GM21723 (cell line): ENCODE measurements around the gene GRIA1.

Experiments
- ATAC-seq: cut with Tn5 transposase; IDR thresholded peaks from one replicate; pipeline ENCODE4 v1.9.1; 2021; ENCODE audit warnings: mild to moderate bottlenecking, moderate library complexity; ENCODE audit not compliant: unreplicated experiment

GRIA1 gene

DNA sequence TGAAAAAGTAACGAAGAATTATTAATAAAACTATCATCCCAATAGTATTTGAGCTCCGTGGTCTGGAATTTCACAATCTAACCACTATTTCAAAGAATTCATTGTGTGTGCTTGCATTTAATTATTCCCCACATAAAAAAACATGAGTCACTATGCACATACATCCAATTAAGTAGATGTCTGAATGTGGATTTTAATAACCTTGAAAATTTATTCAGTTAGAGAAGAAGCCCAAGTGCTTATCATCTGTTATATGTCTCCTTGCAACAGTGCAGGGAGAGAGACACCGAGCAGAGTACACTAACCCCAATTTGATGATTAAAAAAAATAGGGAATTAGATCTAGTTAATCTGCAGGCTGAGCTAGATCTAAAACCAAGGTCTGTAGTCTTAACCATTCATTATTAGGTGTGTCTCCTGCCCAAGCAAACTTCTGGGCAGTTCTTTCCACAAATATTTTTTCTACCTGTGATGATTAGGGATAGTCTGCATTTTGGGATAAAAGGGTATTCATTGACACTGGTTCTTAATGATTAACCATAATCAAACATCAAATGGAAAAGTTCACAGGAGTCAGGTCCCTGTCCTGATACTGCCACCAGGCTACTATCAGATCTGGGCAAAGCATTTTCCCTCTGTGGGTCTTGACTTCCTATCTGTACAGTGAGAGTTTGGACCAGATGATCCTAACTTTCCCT, 164.2 kb downstream of the GRIA1 start:
- no peak for ATAC-seq

DNA sequence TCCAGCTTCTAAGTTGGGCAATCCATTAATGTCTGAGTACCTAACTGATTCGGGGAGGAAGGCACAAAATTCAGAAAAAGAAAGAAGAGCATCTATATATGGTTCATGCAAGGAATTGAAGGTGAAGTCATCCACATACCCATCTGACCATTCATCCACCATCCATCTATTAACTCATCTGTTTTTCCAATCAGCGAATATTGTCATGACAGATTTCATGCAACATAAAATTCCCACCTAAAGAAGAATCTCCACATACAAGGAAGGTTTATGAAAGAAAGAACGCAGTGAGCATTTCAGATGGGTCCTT, 164.7 kb downstream of the GRIA1 start:
- no peak for ATAC-seq

DNA sequence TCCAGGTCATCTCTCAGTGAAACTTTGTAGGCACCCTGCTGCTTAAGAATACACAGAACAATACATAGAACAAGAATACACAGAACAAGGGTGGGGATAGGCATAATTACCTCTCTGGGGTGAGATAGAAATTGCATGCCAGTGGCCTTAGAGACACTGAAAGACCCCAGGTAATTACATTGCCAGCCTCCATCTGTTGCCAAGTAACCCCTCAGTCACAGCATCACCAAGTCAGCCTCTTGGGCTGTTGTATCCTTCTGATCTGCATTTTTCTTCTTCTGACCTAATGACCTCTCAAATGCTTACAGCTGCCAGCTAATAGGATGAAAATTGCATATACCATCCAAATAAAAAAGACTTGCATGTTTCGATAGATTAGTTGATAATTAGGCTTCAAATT, 167.7 kb downstream of the GRIA1 start:
- no peak for ATAC-seq

DNA sequence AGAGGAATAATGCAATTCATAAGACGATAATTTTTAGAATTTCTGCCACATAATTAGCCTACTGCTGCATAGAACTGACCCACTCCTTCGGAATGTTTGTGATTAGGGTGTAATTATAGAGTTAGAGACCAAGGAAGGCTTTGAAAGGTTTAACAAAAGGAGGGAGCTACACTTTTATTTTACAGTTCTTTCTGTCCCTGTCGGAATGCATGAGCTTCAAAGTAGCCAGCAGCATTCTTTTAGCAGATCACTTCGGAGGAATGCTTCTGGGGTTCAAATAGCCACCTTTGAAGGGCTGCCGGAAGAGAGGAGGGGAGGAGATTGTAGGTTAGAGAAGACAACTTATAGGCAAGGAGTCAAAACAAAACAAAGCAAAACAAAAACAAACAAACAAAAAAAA, 168.1 kb downstream of the GRIA1 start:
- ATAC-seq = no peak

DNA sequence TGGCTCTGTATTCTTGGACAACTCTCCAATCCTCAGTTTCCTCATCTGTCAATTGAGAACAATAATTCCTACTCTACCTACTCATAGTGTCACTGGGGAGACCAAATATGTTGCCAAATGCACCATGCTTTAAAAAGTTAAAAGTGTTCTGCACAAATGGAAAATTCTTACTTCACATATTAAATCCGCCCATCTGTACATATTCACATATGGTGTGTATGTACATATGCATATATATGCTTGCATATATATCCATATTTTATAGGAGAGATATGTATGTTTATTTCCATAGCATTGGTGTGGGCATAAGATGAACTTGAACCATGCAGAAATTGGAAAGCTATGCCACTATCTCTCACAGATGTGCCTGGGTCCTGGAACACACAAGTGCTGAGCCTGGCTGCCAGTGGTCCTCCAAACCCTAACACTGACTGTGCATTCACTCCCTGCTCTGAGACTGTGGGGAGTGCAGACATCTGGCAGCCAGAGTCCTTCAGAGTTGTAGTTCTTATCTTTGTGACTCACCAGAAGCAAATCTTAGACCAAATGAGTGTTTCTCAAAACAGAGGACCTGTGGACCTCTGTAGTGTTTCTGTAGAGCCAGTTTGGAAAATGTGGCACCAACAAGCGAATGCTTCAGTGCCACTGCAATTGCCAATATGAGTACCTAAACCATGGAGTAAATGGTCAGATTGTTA, 168.7 kb downstream of the GRIA1 start:
- ATAC-seq = no peak

DNA sequence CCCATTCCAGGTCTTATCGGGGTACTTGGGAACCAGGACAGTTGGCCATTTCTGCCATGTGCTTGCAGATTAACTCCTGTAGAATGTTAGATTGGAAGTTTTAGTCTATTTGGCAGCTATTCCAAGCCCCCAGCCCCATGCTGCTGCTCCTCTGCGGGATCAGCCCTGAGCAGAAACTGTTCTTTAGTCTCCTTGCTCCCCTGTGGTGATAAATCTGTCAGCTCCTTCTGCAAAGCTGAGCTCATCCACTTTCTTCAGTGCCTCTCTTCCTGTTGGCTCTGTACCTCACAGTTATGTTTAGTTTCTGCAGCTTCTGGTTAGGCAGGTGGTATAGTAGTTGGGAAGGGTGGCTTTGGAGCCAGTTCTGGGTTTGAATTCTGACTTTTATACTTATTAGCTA, 170.4 kb downstream of the GRIA1 start:
- ATAC-seq = no peak

DNA sequence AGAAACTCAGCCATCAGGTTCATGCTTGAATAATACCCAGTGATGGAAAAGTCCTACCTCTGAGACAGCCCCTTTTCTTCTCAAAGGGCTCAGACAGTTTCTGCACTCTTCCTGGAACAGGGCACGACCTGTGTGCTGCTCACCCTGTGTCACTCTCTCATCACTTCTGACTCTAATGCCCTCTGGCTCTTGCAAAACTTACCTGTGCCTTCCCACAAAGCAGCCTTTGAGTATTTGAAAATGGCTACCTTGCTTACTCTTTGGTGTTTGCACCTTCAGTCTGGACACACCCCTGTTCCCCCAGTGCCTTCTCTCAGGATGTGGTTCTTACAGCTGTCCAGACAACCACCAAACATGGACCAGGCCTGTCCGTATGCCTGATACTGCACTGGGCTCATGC, 171.4 kb downstream of the GRIA1 start:
- ATAC-seq = no peak

DNA sequence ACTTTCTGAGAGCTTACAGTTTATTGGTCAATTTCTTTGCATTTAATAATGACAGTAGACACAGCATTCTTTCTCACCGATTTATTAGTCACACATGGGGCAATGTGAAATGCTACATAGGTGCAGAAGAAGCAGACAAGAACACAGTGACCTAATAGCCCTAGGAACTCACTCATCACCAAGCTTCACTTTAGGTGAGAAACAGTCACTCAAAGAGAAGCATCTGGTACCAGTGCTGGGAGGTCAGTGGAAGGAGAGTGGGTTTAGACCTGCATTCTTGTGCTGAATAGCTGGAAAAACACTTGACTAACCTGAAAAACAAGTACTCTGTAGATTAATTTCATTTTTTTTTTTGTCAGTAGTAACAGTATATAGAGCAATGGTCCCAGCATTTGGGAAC, 179.6 kb downstream of the GRIA1 start:
- ATAC-seq = no peak

DNA sequence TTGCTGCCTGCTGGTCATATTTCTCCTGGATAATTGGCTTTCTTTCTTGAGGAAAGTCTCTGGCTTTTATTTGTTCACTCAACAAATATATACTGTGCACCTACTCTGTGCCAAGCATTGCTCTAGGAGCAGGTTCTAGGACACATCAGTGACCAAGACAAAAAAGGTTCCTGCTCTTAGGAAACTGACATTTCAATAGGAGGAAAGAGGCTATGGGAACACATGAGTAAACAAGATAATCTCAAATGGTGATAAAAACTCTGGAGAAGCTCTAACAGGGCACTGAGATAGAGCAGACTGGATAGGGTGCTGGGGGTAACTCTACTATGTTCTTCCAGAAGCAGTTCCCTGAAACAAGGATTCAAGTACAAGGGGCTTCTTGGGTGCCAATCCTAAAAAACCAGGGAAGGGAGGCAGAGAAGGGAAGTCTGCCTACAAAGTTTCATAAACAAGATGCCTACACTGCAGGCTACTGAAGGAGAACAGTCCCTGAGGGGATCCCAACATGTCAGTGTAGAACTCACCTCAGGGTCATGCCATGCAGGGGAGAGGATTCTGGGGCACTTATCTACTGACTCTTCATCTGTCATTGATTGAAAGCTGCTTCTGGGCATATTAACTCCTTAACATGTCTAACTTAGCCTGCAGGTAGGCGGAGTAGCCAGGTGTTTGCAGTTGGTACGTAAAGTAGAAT, 181.3 kb downstream of the GRIA1 start:
- no peak for ATAC-seq

DNA sequence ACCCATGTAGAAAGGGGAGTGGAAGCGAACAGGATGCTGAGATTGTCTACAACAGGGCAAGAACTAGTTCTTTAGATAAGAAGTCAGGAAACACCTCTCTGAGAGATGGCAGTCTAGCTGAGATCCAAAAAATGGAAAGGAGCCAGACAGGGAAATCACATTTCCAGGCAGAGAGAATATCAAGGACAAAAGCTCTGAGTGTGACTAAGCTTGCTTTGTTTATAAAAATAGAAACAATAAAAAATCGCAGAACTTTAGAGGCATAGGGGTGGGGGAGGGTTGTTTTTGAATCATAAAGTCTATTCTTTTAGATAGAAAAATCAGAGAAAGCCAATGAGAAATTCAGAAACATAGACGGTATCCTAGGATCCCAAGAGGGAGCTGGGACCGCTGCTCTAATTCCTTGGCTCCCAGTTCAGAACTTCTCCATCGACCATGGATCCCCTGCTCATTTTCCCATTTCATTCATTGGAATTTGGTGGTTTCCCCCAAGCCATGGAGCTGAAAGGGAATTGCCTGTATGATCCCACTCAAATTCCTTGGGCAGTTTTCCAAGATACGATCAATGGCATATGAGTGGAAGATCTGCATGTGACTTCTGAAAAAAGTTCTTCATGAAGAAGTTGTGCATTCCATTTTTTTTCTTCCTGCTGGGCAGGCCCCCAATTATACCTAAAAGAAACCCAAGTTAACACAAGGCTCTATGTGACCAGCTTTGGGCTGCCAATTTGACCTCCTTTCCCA, 182.0 kb downstream of the GRIA1 start:
- ATAC-seq = no peak

DNA sequence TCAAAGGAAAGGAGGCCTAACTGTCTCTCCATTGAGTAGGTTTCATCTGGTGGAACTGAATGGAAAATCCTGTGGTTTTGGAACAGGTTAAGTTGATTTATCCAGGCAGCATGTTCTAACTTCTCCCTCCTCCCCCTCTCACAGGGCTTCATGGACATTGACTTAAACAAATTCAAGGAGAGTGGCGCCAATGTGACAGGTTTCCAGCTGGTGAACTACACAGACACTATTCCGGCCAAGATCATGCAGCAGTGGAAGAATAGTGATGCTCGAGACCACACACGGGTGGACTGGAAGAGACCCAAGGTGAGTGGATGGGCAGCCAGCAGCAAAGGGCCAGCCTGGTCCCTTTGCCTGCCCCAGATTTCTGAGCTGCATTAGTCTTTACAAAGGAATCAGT, 183.9 kb downstream of the GRIA1 start:
- no peak for ATAC-seq

DNA sequence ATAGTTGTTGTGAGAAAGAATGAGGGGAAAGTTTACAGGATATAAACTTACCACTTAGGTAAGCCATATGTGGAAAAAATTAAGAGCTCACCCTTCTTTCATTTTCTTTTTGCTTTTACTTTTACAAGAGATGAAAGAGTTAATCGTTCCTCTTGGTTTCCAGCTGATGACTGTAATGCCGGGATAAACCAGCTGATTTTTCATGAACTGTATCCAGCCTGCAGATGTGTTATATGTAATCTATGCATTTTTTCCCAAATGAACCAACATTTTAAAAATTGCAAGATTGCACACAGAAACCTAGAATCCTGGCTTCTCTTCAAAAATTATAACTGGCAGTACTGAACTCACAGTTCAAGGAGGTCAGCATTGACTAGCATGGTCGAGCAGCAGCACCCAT, 185.9 kb downstream of the GRIA1 start:
- no peak for ATAC-seq

DNA sequence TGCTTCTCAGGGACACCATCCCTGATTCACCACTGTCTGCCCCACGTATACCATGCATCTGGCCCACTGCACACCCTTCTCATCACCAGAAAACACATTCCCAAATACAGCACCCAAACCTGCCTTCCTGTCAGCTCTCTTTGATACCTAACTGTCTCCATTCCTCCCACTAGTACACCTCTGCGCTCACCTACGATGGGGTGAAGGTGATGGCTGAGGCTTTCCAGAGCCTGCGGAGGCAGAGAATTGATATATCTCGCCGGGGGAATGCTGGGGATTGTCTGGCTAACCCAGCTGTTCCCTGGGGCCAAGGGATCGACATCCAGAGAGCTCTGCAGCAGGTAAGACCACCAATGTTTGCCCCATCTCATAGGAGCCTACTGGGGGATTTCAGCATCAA, 186.4 kb downstream of the GRIA1 start:
- ATAC-seq = no peak

DNA sequence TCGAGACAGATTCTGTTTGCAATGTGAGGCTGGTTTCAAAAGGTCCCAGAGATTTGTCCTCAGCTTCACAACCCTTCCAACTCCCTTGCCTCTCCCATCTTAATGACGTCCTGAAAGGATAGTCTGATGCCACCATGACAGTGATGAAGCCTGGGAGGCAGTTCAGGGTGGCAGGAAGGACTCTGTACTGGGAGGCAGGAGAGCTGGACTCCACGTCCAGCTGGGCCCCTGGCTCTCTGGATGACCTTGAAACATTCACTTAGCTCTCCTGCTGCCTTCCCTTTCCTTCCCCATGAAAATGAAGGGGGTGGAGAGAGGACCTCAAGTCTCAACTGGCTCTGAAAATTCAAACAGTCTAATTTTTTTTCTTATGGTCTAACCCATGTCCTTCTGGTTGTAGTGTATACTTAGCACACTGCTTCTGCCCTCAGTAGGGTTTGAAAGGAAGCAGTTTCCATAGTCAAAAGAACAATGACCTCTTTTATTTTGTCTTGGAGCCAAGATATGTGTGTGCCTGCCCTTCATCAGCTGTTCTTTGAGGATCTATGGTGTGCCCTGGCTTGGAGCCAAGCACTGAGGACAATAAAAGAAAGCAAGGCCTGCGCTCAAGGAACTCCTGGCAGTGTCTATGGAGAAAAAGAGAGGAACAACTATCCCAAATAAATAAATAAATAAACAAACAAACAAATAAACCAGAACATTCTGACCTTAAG, 188.3 kb downstream of the GRIA1 start:
- ATAC-seq = no peak

DNA sequence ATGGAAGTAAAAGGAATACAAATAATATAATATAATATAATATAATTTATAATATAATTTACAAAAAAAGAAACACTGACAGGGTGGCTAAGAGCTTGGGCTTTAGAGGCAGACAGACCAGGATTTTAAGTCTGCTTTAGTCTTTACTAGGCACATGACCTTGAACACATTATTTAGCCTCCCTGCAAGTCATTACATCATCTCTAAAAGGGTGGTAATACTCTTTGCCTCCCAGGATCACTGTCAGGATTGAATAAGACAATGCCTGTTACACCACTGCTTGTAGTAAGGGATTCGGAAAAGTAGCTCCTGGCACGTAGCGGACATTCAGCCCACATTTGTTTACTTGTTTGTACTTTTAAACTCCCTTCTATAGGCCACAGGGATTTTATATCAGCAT, 199.8 kb downstream of the GRIA1 start:
- ATAC-seq = no peak

DNA sequence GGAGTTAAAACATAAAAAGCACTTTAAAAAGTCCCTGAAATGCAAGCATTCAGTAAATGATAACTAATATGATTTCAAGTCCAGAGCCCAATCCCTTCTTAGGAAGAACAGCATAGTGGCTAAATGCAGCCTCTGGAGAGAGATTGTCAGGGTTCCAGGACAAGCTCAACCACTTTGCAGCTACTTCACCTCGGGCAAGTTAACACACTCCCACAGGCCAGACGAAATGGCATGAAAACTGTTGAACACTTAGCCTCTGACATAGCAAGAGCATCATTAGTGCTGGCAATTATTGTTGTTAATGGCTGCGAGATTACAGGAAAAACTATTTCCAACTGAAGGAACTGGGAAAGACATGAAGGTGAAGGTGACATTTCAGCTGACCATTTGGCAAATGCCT, 205.8 kb downstream of the GRIA1 start:
- ATAC-seq = no peak

DNA sequence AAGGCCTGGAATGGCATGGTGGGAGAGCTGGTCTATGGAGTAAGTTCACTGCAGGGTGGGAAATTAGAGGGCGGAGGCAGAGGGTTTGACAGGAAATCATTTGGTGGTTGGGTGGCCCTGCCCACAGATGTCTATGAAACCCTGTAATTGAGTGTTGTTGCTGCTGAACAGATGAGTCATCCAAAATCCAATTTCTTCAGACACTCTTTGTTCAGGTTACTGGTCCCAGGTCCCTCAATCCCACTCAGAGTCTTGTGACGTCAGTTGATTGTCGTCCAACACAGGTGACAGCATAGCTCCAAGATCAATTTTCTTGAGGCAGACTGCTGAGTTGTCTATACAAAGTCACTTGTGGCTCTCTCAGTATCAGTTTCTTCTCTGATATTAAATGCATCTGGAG, 208.6 kb downstream of the GRIA1 start:
- no peak for ATAC-seq

DNA sequence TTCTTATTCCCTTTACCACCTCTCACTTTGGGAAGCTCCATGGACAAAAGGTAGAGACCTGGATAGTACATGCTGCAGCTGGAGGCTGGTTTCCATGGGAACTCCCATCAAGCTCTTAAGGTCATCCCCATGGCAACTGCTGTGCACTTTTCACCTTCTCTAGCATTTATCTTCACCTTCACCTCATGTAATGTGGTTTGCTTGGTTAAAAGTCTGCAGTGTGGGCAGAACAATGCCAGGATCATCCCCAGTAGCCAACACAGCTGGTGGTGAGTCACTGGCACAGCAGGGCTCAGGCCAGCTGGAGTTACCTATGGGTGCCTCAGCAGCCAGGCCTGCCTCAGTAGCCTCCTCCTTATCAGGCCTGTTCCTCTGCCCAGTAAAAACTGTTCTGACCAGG, 210.5 kb downstream of the GRIA1 start:
- ATAC-seq = no peak

DNA sequence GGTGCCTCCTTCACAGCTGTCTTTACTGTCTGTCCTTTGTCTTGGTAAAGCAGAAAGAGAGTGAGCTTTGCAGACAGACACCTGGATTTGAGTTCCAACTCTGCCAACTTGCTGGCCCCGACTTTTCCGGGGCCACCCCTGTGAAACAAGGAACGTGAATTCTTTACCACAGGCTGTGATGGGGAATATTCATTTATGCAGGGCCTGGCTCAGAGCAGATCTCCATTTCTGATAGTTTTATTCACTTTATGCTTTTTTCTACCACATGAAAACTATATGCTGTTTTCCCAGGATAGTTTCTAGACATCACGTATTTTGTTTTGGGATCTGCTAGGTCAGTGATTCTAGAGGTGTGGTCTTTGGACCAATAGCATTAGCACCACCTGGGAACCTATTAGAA, 211.8 kb downstream of the GRIA1 start:
- ATAC-seq = no peak

DNA sequence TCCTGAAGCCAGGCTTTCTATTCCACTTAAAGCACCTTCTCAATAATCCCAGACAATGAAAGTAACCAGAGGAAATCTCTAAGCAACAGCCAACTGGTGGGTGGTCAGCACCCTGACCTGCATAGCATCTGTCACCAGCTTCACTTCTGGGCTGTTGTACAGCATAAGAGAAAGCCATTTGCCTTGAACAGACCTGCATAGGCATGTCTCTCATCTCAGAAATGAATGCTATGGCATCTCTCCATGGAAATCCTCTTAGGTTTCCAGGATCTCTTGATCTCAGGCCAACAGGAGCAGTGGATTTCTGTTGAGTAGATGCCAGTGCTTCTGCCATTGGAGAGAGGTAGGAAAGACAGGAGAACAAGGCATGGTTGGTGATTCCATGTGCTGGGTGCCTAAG, 213.6 kb downstream of the GRIA1 start:
- ATAC-seq = no peak

DNA sequence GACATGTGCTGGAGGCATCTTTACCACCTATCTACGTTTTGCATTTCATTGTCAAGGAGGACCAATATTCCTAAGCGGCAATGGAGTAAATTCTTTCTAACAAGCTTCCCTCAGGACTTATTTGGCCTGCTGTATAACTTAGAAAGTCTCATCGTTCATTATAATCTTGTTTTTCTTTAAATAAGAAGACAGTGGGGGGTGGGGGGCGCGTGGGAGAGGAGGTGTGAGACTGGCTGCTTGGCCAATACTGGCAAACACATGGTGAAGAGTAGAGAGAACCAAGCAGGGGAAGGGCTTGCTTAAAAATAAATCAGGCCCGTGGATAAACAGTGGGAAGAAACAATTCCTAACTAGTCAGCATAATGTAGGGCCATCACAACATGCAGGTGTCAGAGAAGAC, 217.2 kb downstream of the GRIA1 start:
- no peak for ATAC-seq
